Ishikawa (cell line): ENCODE data around the gene LURAP1L.

Experiments used
- MAX ChIP-seq: IDR thresholded peaks from 2 replicates; pipeline ENCODE4 v1.6.1; 2012
- TF ChIP-seq, protein P1 (sequence below): IDR thresholded peaks from 2 replicates; pipeline ENCODE4 v1.6.1; 2012; ENCODE audit warnings: low read depth, mild to moderate bottlenecking

- TF ChIP-seq, protein P1, sequence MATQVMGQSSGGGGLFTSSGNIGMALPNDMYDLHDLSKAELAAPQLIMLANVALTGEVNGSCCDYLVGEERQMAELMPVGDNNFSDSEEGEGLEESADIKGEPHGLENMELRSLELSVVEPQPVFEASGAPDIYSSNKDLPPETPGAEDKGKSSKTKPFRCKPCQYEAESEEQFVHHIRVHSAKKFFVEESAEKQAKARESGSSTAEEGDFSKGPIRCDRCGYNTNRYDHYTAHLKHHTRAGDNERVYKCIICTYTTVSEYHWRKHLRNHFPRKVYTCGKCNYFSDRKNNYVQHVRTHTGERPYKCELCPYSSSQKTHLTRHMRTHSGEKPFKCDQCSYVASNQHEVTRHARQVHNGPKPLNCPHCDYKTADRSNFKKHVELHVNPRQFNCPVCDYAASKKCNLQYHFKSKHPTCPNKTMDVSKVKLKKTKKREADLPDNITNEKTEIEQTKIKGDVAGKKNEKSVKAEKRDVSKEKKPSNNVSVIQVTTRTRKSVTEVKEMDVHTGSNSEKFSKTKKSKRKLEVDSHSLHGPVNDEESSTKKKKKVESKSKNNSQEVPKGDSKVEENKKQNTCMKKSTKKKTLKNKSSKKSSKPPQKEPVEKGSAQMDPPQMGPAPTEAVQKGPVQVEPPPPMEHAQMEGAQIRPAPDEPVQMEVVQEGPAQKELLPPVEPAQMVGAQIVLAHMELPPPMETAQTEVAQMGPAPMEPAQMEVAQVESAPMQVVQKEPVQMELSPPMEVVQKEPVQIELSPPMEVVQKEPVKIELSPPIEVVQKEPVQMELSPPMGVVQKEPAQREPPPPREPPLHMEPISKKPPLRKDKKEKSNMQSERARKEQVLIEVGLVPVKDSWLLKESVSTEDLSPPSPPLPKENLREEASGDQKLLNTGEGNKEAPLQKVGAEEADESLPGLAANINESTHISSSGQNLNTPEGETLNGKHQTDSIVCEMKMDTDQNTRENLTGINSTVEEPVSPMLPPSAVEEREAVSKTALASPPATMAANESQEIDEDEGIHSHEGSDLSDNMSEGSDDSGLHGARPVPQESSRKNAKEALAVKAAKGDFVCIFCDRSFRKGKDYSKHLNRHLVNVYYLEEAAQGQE = no peak
- TF ChIP-seq MAX = no peak
Observed at GRCh38 chr9:12796601-12797000, 21.8 kb downstream of the LURAP1L start.
